CD4-positive, alpha-beta T cell treated with Interleukin-21 for 1 hour (primary cell): ENCODE measurements around the gene TMC1.
"Not testable (repeated sequence)": the region's sequence is repeated elsewhere in the genome, so short reads cannot be mapped to it uniquely, and the experiment has no call there.

Source experiments
- DNase-seq: peaks from one replicate; pipeline ENCODE4 v3.0.0-alpha.2; 2020

Gene TMC1

DNA sequence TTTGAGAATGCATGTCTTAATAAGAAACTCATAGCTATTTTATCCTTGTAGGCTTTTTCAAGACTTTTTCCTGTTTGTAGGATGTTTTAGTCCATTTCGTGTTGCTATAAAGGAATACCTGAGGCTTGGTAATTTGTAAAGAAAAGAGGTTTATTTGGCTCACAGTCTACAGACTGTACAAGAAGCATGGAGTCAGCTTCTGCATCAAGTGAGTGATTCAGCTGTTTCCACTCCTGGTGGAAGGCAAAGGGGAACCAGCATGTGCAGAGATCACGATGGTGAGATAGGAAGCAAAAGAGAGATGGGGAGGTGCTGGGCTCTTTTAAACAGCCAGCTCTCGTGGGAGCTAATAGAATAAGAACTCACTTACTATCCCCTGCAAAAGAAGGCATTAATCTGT, 254.2 kb downstream of the TMC1 start:
- no peak for DNase-seq

GRCh38 chr9:72779614-72780013, 258.2 kb downstream of the TMC1 start:
- no peak for DNase-seq

DNA sequence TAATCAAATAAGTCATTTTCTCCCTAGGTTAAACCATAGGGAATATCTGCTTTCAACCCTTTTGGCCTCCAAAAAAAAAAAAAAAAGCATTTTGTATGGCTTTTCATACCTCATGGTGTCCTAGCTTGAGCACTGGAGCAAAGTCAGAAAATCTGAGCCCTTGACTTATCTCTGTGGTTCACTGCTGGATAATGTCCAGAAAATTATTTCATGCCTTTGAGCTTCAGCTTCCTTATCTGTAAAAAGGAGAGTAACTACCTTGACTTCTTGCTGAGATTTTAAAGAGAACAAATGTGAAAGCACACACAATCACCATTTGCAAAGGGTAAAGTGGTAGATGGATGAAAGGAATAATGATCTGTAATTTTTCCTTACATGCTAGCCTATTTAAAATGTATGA, 265.5 kb downstream of the TMC1 start:
- DNase-seq: no peak

GRCh38 chr9:72788966-72789735, 267.7 kb downstream of the TMC1 start:
- no peak for DNase-seq

DNA sequence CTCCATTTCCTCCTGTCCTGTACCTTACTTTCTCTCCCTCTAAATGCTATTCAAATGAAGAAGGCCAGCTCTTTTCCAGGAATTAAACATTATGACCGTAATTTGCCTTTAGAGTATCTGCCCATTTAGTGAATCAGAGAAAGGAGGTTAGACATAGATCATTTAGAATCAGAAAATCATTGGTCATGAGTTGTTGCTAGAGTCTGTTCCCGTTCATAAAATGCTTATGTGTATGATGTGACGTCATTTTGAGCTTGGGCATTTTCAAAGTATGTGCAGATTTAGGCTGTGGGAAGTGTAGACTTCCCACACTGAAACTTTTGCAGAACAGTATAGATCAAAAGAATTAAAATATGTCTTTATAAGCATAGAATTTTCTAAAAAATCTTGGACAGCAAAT, 268.5 kb downstream of the TMC1 start:
- DNase-seq: no peak

DNA sequence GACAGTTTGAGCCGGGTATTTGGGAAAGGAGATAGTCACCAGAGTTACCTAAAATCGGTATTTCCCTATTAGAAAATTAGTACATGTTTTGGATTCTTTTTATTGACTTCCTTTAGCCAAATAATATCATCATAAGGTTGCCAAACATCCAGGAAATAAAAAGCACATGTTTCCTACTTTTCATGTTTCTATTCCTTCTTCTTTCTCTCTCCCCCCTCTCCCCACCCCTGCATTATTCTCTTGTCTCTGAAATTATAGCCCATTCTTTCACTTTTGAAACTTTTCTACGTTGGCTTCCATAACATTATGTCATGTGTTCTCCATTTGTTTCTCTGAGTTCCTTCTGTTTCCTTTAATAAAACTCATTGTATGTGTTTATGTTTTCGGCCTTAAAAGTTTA, 269.6 kb downstream of the TMC1 start:
- DNase-seq: no peak

DNA sequence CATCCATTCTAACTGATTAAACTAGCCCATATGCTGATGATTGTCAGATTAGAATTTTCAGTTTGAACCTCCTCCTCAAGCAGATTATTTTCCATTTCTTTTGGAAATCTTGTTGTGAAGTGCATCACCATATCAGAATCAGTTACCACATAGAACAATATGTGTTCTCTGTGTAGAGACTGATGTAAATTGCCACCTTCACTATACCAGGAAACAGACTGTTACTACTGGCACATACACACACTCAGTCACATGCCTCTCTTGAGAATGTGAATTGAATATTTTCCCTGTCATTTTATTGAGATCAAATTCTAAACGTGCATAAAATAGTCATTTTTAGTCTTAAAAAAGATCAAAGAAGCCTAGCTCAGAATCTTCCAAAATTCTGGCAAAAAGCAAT, 270.0 kb downstream of the TMC1 start:
- DNase-seq: no peak

- DNase-seq: no peak
Measured at GRCh38 chr9:72794946-72795345, 273.5 kb downstream of the TMC1 start.

DNA sequence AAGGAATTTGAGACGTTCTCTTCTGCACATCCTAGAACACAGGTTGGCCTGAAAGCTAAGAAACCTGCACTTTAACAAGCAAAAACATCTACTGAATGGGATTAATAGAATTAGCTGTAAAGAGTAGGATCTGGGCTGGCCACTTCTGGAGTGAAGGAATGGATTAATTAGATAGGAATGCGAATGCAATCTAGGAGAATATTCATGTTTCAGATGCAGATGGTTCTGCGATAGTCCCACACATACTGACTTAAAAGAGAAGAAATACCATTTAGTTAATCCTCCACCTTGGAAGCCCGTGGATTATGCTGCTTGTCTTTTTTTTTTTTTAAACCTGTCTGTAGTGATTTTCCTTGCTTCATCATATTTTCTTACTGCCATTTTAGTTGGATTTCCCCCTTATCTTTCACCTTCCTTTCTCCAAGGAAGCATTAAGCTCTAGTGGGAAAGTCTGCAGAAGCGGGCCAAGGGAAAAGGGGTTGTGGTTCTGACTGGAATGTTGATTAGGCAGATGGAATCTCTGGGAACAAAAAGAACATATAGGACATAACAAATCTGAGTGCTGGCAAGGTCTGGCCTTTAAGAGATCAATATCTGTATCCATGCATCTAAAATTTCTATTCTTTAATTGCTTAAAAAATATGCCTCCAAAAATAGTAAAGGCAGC, 279.1 kb downstream of the TMC1 start:
- DNase-seq: no peak

DNA sequence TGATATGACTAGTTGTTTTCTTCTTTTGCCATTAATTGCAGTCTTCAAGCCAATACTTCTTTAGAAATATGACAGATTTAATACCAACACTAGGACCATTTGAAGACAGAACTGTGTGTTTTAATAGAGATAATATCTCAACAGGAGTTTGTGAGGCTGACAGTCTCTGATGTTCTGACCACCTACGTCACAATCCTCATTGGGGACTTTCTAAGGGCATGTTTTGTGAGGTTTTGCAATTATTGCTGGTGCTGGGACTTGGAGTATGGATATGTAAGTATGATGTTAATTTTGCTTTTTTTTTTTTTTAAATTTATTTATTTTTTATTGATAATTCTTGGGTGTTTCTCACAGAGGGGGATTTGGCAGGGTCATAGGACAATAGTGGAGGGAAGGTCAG, 283.8 kb downstream of the TMC1 start:
- DNase-seq: no peak

- not testable (repeated sequence) for DNase-seq
Measured at GRCh38 chr9:72806313-72806809, 285.0 kb downstream of the TMC1 start.

GRCh38 chr9:72807765-72808445, 286.5 kb downstream of the TMC1 start:
- DNase-seq: no peak

- DNase-seq: no peak
Measured at GRCh38 chr9:72808446-72808768, 287.0 kb downstream of the TMC1 start.

DNA sequence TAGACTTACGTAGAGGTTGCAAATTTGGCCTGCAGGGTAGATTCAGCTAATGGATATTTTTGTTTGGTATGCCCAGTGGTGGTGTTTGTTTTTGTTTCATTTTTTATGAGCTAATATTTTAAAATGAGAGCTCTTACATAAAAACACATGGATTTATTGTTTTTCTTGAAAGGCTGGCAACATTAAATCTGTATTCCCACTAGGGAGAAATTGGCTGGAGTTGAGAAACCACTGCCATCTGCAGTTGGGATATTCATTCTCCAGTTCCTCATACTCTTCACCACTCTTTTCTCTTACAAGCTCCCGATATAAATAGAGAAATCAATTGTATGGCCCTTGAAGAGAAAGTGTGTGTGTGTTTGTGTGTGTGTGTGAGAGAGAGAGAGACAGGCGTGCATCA, 288.2 kb downstream of the TMC1 start:
- DNase-seq: no peak

DNA sequence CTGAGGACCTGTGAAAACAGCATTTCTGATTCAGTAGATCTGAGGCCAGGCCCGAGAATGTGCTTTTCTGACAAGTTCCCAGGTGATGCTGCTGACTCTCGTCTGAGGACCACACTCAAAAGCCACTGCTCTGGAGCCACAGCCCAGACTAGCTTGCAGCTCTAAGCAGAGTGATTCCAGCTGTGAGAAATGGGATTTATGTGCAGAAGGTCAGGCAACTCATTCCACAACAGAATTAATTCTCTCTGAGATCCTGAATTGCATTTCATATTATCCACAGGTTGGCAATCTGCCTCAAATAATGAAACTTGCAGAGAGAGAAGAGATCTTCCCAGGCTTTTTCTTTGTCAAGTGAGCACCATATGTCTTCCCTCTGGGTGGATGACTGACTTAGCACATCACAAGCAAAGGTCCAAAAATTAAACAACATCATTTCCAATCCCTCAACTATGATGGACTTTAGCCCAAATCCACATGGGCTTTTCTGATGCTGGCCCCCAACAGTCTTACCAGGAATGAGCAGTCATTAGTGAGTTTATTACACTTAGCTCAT, 291.2 kb downstream of the TMC1 start:
- no peak for DNase-seq

GRCh38 chr9:72813544-72813943, 292.1 kb downstream of the TMC1 start:
- no peak for DNase-seq

GRCh38 chr9:72814083-72814597, 292.7 kb downstream of the TMC1 start:
- no peak for DNase-seq

DNA sequence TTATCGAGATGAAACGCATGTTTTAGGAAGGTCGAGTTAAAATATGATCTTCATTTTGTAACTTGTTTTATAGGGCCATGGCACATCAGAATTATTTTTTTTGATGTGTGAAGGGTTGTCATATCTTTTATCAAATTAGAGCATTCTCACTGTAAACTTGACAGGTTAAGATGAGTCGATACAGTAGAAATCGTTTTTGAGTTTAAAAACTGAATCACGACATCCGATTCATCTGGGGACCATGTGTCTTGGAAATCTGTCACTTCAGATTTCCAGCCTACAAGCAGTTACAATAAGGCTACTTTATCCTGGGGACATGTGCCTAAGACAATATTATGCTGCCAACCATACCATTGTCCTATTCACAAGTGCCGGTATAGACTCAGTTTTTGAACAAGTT, 295.3 kb downstream of the TMC1 start:
- DNase-seq: no peak

DNA sequence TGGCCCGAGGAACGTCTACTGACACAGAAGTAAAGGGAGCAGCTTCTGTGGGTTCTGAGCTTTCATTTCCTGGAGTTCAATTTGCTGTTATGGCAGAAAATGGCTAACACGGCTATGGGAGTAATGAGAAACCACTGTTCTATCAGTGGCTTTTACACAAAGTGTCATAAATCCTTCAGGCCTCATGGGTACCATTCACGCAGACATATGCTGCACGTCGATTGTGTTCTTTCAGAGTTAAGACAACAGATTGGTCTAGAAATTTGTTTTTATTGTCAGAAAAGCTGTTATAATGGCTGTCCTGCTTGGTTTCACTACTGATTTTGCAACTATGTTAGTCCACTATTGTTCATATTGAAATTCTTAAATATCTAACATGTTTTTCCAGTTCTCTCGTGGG, 296.0 kb downstream of the TMC1 start:
- no peak for DNase-seq

DNA sequence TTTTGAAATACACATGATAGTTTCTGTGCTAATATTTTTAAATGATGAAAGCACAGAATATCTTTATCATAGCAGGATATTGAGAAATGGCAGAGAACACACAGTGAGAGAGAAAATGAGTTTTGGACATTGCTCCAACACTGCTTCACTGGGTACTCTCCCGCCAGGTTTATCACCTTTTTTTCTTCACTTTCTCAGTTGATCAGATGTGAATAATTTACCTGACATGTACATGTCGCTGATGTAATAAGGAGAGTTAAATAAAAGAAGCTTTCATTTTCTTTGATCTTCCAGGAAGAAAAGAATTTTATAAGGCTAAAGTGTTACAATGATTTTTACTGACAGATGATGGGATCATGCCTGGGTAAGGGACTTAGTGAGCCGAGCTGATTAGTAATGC, 297.0 kb downstream of the TMC1 start:
- DNase-seq: no peak

GRCh38 chr9:72823971-72824370, 302.6 kb downstream of the TMC1 start:
- no peak for DNase-seq

GRCh38 chr9:72826996-72827949, 305.9 kb downstream of the TMC1 start:
- DNase-seq: no peak
